Measurements from ENCODE around the gene PGC. TPM values are rescaled to one million over a fixed set of nuclear protein-coding genes. Genes with fewer than 3 reads are reported as not detected.

PGC gene
- total RNA-seq, 4 donors from 2014 or later: not detected

DNA sequence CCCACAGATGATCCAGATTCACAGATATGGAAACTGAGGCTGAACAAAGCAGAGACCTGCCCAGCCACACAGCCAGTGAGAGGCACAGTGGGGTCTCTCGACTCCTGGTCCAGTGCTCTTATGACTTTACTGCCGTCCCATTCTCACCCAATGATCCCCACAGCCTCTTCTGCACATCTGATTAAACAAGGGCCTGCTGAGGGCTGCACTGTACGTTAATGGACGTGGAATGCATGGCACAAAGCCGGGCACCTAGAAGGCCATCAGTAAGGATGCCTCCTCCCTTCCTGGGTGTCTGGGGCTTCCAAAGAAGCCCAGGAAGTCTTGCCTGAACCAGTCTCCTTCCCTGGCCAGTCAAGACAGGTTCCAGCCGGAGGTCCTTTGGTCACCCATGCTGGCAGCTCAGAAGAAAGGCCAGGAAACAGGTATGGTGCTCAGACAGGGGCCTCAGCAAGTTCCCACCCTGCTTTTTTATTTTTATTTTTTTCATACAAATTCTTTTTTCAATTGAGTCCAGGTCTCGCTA, 15.6 kb downstream of the PGC start:
- no peak for TF ChIP-seq POLR2A (IDR thresholded peaks at IDR 0.05)
- TF ChIP-seq, protein P1, sequence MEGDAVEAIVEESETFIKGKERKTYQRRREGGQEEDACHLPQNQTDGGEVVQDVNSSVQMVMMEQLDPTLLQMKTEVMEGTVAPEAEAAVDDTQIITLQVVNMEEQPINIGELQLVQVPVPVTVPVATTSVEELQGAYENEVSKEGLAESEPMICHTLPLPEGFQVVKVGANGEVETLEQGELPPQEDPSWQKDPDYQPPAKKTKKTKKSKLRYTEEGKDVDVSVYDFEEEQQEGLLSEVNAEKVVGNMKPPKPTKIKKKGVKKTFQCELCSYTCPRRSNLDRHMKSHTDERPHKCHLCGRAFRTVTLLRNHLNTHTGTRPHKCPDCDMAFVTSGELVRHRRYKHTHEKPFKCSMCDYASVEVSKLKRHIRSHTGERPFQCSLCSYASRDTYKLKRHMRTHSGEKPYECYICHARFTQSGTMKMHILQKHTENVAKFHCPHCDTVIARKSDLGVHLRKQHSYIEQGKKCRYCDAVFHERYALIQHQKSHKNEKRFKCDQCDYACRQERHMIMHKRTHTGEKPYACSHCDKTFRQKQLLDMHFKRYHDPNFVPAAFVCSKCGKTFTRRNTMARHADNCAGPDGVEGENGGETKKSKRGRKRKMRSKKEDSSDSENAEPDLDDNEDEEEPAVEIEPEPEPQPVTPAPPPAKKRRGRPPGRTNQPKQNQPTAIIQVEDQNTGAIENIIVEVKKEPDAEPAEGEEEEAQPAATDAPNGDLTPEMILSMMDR (IDR thresholded peaks at IDR 0.05): no peak
- Histone ChIP-seq H3K27me3 (no peaks in the 10 kb centered on the region), H3K9me3 (no peaks in the 10 kb centered on the region), H3K27ac (no peak overlapping the region), H3K36me3 (no peaks in the 10 kb centered on the region), H3K4me1 (peaks cover 47 to 63% of the 10 kb centered on the region in 2 donors), H3K4me3 (replicated peaks in 1 of 3) (no peak overlapping the region)
- intact Hi-C loops (cut with DNase I): no loop called here
- no peak for DNase-seq
- 88 to 91% methylated on average over 7 of the region's 7 CpGs for WGBS, 2 donors

DNA sequence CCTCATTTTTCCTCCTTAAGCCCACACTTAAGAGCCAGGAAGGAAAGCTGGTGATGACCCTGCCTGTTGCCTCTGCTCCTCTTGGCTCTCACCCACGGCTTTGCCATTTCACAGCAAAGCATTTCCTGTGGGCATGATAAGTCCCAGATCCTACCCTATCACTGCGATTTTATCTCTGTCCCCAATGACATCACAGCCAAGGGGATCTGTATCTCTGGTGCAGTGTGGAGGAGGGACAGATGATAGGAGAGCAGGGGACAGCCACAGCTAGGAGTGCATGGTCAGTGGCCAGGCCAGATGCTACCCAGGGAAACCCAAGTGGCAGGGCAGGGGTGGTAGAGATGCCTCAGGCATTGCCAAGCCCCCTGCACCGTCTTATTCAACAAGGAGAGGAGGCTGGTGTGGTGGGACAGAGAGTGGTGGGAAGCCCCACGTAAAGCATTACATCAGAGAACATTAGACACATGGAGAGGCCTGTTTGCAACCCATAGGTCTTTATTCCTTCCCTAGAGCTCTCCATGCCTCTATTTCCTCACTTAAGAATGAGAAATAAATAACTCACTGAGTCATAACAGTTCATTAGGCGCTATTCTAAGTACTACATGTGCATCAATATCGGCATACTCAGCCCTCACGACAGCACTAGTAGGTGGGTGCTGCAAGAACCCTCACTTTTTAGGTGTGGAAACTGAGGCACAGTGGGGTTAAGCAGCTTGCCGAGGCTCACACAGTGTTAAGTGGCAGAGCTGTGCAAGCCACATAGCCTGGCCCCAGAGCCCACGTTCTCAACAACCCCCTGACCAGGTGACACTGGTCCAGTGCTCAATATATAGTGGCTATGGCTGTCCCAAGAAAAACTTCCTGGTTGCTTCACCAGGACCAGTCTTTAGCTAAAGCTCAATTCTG, 16.4 kb downstream of the PGC start:
- Histone ChIP-seq H3K27ac (peak overlapping the region in 1 of 3 donors; percentile 20), H3K4me1 (peaks cover 46 to 62% of the 10 kb centered on the region in 2 donors), H3K36me3 (no peaks in the 10 kb centered on the region), H3K27me3 (no peaks in the 10 kb centered on the region), H3K4me3 (replicated peaks in 1 of 3) (no peak overlapping the region), H3K9me3 (no peaks in the 10 kb centered on the region)
- intact Hi-C loops (cut with DNase I): no loop called here
- 76 to 80% methylated on average over 8 to 9 of the region's 9 CpGs for WGBS, 2 donors
- TF ChIP-seq, protein P1 (IDR thresholded peaks at IDR 0.05): no peak
- TF ChIP-seq POLR2A (IDR thresholded peaks at IDR 0.05): no peak
- no peak for DNase-seq

DNA sequence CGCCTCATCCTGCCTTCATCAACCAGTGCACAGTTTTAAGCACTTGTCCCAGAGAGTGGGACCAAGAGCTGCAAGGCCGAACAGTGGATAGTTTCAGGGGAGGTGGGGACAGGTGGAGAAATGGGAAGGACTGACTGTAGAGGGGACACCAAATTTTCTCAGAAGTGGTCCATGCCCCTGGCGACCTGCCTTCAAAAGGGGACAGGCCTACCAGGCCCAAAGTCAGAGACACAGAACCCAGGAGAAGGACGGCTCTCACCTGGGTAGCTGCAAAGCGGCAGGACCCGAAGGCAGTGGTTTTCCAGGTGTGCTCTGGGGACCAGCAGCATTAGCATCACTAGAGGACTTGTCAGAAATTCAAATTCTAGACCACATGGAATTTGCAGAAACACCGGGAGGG, 17.6 kb downstream of the PGC start:
- TF ChIP-seq POLR2A (IDR thresholded peaks at IDR 0.05): no peak
- TF ChIP-seq, protein P1 (IDR thresholded peaks at IDR 0.05): no peak
- WGBS, 2 donors: 92 to 94% methylated on average over 7 of the region's 7 CpGs
- H3K4me1 ChIP-seq: peaks cover 53 to 71% of the 10 kb centered on the region in 2 donors
- intact Hi-C loops (cut with DNase I): no loop called here
- H3K4me3 ChIP-seq (replicated peaks in 1 of 3): no peak overlapping the region
- no peaks in the 10 kb centered on the region for H3K9me3 ChIP-seq
- no peaks in the 10 kb centered on the region for H3K36me3 ChIP-seq
- no peaks in the 10 kb centered on the region for H3K27me3 ChIP-seq
- H3K27ac ChIP-seq: no peak overlapping the region
- DNase-seq: no peak

DNA sequence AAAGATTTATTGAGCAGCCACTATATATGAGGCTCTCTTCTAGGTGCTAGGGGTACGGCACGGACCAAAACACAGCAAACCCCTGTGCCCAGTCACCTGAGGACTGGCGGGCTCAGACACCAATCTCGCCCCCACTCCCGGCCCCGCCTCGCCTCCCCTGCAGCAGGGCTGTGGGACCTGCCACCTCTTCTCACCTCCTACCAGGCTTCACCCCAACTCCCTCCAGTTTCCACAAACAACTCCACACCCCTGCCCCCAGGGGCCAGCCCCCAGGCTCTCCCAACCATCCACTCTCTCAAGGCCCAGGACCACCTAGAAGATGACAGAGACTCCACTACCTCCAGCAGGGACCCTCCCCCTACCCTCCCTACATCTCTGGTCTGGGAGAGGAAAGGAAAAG, 18.2 kb downstream of the PGC start:
- 94 to 95% methylated on average over 7 of the region's 7 CpGs for WGBS, 2 donors
- Histone ChIP-seq H3K27me3 (no peaks in the 10 kb centered on the region), H3K36me3 (no peaks in the 10 kb centered on the region), H3K9me3 (no peaks in the 10 kb centered on the region), H3K4me1 (peaks cover 58 to 78% of the 10 kb centered on the region in 2 donors), H3K4me3 (replicated peaks in 1 of 3) (no peak overlapping the region), H3K27ac (peak overlapping the region in 1 of 3 donors; percentile 47)
- DNase-seq: no peak
- intact Hi-C loops (cut with DNase I): no loop called here
- TF ChIP-seq, protein P1 (IDR thresholded peaks at IDR 0.05): no peak
- no peak for TF ChIP-seq POLR2A (IDR thresholded peaks at IDR 0.05)

Measured in thyroid gland (tissue), 4 donors.